ENCODE results near the gene GBA2.

DNA sequence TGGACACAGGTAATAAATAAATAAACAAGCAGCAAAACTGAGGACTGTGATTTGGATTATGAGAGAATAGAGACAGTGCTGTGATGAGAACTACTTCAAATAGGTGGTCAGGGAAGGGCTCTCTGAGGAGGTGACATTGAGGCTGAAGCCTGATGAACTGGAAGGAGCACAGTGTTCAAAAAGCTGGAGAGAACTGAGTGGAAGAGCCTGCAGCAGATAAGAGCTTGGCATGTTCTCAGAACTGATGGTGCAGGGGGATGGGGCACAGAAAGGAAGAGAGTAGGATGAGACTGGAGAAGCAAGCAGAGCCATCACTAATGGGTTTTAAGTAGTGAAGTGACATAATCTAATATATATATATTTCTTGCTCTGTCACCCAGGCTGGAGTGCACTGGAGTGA, 48.1 kb downstream of the GBA2 start:
- TF ChIP-seq, protein P1, sequence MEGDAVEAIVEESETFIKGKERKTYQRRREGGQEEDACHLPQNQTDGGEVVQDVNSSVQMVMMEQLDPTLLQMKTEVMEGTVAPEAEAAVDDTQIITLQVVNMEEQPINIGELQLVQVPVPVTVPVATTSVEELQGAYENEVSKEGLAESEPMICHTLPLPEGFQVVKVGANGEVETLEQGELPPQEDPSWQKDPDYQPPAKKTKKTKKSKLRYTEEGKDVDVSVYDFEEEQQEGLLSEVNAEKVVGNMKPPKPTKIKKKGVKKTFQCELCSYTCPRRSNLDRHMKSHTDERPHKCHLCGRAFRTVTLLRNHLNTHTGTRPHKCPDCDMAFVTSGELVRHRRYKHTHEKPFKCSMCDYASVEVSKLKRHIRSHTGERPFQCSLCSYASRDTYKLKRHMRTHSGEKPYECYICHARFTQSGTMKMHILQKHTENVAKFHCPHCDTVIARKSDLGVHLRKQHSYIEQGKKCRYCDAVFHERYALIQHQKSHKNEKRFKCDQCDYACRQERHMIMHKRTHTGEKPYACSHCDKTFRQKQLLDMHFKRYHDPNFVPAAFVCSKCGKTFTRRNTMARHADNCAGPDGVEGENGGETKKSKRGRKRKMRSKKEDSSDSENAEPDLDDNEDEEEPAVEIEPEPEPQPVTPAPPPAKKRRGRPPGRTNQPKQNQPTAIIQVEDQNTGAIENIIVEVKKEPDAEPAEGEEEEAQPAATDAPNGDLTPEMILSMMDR (IDR thresholded peaks at IDR 0.05) = no peak
- no peak for TF ChIP-seq POLR2A (IDR thresholded peaks at IDR 0.05)

Measured in heart left ventricle (tissue), 13 donors.